ELR (cell line): ENCODE data around the gene FTSJ1.
"Not testable (repeated sequence)": the region's sequence is repeated elsewhere in the genome, so short reads cannot be mapped to it uniquely, and the experiment has no call there.

ENCODE experiments used
- DNase-seq: peaks from one replicate; pipeline ENCODE4 v3.0.0-alpha.2; 2015; ENCODE audit warnings: low read depth

The FTSJ1 gene

GRCh38 chrX:48497871-48498270 is 21.9 kb downstream of the FTSJ1 start:
- no peak for DNase-seq

- peak; percentile 90 for DNase-seq
Measured at GRCh38 chrX:48498374-48498809, 22.4 kb downstream of the FTSJ1 start.

- no peak for DNase-seq
Measured at GRCh38 chrX:48504261-48504660, 28.3 kb downstream of the FTSJ1 start.

- DNase-seq = no peak
Measured at GRCh38 chrX:48505481-48505880, 29.5 kb downstream of the FTSJ1 start.

- DNase-seq = no peak
Measured at GRCh38 chrX:48507246-48507645, 31.2 kb downstream of the FTSJ1 start.

GRCh38 chrX:48508400-48509244 is 32.6 kb downstream of the FTSJ1 start, which contains the start of gene PORCN:
TSS of gene PORCN (plus strand) at chrX:48508992. CDS start at chrX:48509821, 829 bp downstream.
- peak; percentile 76 for DNase-seq

- no peak for DNase-seq
Measured at GRCh38 chrX:48509245-48509590, 33.2 kb downstream of the FTSJ1 start.

- DNase-seq = no peak
Measured at GRCh38 chrX:48509619-48510018, 33.6 kb downstream of the FTSJ1 start.

- peak; percentile 38 for DNase-seq
Measured at GRCh38 chrX:48511560-48511959, 35.6 kb downstream of the FTSJ1 start.

- DNase-seq = no peak
Measured at GRCh38 chrX:48512371-48512935, 36.5 kb downstream of the FTSJ1 start.

- no peak for DNase-seq
Measured at GRCh38 chrX:48513670-48514069, 37.7 kb downstream of the FTSJ1 start.

GRCh38 chrX:48514126-48514806 is 38.3 kb downstream of the FTSJ1 start:
- no peak for DNase-seq

GRCh38 chrX:48514868-48515460 is 39.0 kb downstream of the FTSJ1 start:
- no peak for DNase-seq

- DNase-seq = no peak
Measured at GRCh38 chrX:48515842-48516241, 39.8 kb downstream of the FTSJ1 start.

- DNase-seq = no peak
Measured at GRCh38 chrX:48516285-48516684, 40.3 kb downstream of the FTSJ1 start.

- DNase-seq = no peak
Measured at GRCh38 chrX:48516987-48517386, 41.0 kb downstream of the FTSJ1 start.

- not testable (repeated sequence) for DNase-seq
Measured at GRCh38 chrX:48519481-48519880, 43.5 kb downstream of the FTSJ1 start.

GRCh38 chrX:48520455-48520854 is 44.5 kb downstream of the FTSJ1 start:
- no peak for DNase-seq

- peak; percentile 17 for DNase-seq
Measured at GRCh38 chrX:48520976-48521352, 45.0 kb downstream of the FTSJ1 start.

GRCh38 chrX:48521353-48522243 is 45.6 kb downstream of the FTSJ1 start, which contains the start of gene EBP:
TSS of gene EBP (plus strand) at chrX:48521808. CDS start at chrX:48523772, 1,964 bp downstream.
- DNase-seq = peak; percentile 90

- no peak for DNase-seq
Measured at GRCh38 chrX:48522291-48522690, 46.3 kb downstream of the FTSJ1 start.
